Islet precursor cell (in vitro differentiated cells): Measurements from ENCODE around the gene SLC16A10.
"Not testable (repeated sequence)": the region's sequence is repeated elsewhere in the genome, so short reads cannot be mapped to it uniquely, and the experiment has no call there.

ENCODE experiments used
- DNase-seq: peaks from one replicate; pipeline ENCODE4 v3.0.0-alpha.2; 2018

Gene SLC16A10

DNA sequence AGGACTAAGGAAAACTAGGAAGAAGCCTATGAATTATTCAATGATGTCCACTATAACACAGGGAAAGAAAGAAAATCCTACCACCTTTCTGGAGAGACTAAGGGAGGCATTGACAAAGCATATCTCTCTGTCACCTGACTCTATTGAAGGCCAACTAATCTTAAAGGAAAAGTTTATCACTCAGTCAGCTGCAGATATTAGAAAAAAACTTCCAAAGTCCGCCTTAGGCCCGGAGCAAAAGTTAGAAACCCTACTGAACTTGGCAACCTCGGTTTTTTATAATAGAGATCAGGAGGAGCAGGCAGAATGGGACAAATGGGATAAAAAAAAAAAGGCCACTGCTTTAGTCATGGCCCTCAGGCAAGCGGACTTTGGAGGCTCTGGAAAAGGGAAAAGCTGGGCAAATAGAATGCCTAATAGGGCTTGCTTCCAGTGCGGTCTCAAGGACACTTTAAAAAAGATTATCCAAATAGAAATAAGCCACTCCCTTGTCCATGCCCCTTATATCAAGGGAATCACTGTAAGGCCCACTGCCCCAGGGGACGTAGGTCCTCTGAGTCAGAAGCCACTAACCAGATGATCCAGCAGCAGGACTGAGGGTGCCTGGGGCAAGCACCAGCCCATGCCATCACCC, 47.0 kb downstream of the SLC16A10 start:
- DNase-seq, result not testable (repeated sequence)

DNA sequence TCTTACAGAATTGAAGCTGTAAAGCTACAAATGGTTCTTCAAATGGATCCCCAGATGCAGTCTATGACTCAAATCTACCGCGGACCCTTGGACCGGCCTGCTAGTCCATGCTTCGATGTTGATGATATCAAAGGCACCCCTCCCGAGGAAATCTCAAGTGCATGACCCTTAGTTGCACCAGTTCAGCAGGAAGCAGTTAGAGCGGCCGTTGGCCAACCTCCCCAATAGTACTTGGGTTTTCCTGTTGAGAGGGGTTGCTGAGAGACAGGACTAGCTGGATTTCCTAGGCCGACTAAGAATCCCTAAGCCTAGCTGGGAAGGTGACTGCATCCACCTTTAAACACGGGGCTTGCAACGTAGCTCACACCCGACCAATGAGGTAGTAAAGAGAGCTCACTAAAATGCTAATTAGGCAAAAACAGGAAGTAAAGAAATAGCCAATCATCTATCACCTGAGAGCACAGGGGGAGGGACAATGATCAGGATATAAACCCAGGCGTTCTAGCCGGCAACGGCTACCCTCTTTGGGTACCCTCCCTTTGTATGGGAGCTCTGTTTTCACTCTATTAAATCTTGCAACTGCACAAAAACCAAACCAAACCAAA, 50.3 kb downstream of the SLC16A10 start:
- not testable (repeated sequence) for DNase-seq

DNA sequence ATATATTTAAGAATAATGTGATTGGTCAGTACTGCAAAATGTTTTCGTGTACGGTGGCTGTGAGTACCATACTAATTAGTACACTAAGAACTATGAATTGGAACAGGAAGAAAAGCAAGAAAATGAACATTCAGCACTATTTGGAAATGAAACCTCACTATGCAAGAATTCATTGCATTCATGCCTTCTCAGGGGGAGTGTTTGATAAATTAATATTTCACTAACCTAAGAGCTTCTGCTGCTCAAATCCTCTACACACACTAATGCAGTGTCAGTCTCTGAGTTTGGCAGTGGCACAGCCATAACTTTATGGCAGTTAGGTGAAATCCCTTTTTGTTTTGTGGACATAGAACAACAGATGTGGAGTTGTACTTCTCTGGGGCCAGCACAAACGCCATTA, 60.1 kb downstream of the SLC16A10 start:
- no peak for DNase-seq

DNA sequence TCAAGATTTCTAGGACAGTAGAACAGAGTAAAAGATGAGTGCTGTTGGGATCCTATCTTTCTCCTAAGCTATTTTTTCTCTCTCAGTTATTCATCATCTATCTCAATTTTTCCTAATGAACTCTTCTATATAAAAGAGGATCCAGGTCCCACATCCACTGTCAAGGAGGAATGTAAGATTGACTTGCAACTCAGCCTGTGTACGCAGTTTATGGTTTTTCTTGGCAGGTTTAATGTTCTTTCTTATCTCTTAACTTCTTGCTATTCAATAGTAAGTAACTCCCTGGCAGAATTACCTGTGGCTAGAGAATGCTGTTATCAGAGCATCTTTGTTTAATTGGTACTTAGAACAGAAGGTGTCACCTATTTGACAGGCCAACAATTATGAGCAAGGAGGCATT, 60.8 kb downstream of the SLC16A10 start:
- DNase-seq, result no peak

DNA sequence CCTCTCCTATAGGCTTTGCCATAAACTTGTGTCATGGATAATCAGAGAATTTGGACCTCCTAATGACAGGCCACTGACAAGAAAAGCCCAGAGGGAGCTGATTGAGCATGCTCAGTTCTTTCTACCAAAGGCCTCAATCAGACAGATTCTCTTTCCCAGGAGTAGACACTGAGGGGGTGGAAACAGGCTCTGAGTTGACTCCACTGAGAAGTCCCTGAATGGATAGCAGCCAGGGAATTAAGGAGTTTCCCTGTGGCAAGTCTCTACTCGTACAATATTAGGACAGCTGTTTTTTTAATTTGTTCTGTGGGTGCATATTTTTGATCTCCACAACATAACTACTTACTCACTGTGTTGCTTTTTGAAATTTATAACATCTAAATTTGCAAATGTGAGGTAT, 63.3 kb downstream of the SLC16A10 start:
- no peak for DNase-seq

DNA sequence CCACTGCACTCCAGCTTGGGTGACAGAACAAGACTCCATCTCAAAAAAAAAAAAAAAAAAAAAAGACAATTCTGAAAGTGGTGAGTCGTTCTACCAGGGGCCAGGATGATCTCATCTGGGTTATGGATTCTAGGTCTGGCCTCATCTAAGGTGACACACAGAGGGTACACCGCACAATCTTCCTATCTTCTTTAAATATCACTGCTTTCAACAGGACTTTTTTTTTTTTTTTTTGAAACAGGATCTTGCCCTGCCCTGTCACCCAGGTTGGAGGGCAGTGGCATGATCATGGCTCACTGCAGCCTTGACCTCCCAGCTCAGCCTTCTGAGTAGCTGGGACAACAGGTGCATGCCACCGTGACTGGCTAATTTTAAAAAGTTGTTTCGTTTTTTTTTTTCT, 67.7 kb downstream of the SLC16A10 start:
- no peak for DNase-seq

DNA sequence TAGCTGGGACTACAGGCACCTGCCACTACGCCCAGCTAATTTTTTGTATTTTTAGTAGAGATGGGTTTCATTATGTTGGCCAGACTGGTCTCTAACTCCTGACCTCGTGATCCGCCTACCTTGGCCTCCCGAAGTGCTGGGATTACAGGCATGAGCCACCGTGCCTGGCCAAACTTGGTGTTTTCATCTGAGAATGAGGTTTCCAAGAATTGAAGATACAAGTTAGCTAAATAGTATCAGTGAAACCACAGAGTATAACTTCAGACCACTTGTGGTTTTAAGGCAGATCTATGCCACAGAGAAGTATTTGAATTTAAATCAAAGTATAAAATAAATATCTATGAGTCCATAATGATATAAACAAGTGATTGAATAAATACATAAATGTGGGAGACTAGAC, 70.1 kb downstream of the SLC16A10 start:
- no peak for DNase-seq

DNA sequence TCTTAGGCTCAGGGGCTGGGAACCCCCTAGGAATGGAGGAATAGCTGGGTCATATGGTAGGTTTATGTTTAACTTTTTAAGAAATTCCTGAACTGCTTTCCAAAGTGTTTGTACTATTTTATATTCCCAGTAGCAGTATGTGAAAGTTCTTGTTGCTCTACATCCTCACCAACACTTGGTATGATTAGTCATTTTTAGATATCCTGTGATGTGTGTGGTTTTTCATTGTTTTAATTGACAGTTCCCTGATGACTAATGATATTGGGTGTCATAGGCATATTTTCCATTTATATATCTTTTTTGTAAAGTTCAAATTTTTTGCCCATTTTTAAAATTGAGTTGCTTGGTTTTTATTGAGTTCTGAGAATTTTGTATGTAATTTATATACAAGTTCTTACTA, 72.3 kb downstream of the SLC16A10 start:
- no peak for DNase-seq

DNA sequence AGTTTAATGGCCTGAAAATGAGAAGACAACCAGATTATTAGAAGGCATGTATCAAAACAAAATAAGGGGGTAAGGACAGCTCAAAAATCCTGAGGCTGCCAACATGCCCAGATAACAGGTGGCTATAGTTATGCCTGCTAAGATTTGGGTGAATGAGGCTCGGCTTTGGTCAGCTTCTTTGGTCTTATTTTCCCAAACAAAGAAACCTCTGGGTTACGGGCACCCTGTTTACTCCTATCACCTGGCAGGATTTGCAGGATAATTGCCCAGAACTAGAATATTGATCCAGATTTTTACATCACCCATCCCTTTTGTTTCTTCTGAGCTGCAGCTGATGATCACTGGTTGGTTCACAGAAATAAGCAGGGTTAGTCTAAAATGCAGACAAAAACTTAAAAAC, 74.3 kb downstream of the SLC16A10 start:
- no peak for DNase-seq

DNA sequence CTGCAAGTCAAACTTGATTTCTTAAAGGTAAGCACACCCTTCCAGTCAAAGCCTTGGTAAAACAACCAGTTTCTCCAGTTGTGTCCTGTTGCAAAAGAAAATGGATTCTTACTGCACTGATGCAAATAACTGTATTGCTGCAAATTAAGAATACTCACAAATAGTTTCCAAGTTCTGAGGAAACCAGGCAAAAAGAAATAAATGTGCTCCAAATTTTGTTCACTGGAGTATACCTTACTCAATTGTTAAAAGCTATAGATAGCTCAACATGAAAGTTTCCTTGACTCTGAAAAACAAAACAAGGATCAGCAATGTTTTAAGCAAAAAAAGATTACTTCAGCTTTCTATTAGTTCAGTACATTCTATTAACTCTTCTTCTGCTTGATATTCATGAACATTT, 75.2 kb downstream of the SLC16A10 start:
- DNase-seq, result no peak

DNA sequence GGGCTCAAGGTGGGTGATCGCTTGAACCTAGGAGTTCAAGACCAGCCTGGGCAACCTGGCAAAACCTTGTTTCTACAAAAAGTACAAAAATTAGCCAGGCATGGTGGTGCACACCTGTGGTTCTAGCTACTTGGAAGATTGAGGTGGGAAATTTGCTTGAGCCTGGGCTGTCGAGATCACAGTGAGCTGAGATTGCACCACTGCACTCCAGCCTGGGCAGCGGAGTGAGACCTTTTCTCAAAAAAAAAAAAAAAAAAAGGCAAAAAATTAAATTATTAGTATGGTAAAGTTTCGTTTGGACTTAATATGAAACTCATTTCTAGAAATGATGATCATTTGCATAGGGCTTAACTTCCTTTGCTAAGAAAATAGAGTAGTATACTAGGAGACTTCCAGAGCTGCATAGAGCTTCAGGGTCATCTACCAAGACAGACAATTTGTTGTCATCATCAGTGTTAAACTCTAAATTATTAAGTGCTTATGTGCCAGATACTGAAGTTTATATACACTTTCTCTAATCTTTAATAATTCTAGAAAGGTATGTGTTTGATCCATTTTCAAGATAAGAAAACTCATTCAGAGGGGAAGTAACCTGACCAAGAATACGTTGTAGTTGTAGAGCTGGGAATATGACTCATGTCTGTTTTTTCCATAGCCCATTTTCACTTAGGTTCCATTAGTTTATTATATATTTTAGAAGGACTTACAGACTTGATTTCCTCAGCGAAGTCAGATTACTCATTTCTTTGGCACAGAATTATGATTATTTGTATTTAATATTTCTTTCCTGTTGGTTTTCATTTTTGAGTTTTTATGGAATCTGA, 84.5 kb downstream of the SLC16A10 start:
- DNase-seq, result no peak

DNA sequence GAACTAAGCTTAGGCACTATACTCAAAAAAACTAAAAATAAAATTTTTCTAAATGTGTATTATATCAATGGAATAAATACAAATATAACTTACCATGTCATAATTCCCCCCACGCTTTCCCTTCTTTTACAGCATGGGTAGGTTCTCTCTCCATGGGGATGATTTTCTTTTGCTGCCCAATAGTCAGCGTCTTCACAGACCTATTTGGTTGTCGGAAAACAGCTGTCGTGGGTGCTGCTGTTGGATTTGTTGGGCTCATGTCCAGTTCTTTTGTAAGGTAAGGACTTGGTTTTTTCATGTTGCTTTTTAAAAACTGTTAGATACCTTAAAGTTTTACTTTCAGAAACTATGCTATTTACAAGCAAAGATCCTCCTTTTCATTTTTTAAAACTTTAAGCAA, 85.3 kb downstream of the SLC16A10 start:
- no peak for DNase-seq

DNA sequence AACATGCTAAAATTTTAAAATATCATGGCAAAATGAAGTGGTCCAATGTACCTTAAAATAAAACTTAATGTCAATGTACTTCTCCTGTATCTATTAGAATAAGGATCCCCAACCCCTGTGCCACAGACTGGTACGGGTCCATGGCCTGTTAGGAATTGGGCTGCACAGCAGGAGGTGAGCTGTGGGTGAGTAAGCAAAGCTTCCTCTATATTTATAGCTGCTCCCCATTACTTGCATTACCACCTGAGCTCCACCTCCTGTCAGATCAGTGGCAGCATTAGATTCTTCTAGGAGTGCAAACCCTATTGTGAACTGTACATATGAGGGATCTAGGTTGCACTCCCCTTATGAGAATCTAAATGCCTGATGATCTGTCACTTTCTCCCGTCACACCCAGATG, 86.0 kb downstream of the SLC16A10 start:
- DNase-seq, result no peak

DNA sequence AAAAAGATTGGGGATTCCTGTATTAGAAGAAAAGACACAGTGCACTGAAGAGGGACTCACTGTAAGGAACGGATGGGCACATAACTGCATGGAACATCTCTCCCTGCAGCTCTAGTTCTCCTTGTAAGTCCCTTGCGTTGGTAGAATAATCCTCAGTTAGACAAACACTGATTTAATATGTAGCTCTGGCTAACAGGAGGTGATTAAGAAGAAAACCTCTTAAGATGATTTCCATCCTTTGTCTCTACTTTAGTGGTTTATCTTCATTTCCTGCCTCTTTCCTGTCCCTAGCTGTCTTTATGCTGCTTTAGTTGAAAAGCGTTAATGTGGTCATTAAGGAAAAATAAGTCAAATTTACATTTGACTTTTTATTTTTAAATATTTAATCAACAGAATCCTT, 86.6 kb downstream of the SLC16A10 start:
- DNase-seq, result no peak

DNA sequence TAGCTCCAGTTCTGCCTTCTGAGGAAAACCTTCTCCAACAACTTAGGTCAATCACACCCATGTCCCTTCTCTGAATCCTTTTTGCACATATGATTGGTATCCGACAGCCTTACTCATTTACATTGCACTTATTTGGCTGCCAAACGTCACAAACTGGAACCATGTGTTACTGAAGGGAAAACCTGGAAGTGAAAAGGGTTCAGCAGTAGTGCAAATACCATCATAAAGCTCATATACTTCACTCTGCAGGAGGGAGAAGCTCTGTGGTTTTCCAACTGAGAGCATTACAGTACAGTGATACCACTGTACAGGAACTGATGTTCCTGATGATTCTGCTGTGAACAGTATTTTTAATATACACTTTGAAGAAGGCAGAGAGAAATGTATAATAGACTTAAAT, 87.8 kb downstream of the SLC16A10 start:
- DNase-seq, result no peak

DNA sequence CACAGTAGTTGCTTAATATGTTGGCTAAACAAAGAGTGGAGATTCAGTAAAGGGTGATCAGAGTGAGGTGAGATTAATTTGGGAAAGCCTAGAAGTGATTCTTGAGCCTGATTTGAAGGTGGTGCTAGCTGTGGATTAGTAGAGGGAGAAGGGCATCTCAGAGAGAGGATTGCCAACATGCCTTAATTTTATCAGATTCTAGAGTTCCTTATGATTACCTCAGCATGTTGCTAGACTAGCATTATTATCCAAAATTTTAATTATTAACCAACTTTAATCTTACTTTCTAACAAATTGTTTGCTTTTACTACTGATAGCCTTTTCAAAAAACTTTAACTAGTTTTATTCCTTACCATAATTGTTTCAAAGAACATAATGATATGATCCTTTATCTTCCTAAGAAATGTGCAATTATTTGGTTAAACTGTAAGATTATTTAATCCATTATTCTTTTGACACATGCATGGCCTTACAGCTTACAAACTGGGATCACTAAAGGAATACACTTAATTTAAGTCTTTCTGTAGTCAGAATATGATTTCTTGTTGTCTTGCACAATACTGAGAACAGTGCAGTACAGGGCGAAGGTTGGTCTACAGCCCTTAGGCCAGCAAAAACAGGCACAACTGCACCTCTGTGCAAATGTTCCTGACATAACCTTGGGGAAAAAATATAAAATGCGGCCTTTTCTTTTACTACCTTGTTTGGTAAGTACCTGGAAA, 88.9 kb downstream of the SLC16A10 start:
- DNase-seq, result no peak

DNA sequence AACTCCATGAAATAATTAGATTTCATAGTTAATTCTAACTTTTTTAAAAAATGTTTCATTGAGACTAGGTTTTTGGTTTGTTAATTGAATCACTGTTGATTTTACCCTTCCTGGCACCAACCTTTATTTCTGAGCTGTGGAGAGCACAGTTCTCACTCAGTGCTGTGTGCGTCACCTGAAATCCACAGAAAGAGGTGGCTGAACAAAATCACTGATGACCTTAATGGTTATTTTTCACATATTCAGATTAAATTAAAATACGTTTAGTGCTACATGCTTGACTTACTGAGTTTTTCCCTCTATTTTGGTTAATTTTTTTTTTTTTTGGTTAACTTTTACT, 89.4 kb downstream of the SLC16A10 start:
- no peak for DNase-seq

DNA sequence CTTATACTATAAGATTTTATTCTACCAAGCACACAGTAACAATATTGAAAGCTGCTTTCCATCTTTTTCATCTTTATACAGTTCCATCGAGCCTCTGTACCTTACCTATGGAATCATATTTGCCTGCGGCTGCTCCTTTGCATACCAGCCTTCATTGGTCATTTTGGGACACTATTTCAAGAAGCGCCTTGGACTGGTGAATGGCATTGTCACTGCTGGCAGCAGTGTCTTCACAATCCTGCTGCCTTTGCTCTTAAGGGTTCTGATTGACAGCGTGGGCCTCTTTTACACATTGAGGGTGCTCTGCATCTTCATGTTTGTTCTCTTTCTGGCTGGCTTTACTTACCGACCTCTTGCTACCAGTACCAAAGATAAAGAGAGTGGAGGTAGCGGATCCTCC, 89.8 kb downstream of the SLC16A10 start:
- no peak for DNase-seq

DNA sequence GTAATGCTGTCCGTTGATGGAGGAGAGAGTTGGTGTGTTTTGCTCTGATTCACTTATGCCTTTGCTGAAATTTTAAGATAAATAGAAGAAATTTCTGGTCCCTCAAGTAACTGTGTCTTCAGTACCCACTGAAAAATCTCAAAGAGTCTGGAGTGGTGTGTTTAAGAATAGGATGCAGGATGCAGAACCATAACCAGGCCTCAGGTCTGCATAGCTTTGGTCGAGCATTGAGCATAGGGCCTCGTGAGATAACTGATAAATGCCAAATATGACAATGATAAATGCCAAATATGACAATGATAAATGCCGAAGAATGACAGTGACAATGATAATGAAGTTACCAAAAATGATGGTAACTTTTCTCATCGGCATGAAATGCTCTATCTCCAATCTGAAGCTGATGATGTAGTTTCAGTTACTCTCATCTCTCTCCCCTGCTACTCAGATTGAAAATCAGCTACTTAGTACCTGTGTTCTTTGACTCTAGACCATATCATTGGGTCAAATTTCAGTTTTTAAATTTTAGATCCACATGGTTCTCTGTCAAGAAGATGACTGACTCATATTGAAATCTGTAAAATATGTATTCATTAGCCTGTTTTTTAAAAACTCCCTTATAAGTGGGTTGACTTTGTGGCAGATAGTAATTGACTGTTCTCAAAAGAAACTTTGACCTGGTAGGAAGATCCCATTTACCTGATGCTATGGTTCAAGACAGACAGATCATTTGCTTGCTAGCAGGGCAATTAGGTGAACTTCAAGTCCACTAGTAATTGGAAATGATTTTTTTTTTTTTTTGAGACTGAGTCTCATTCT, 96.6 kb downstream of the SLC16A10 start:
- DNase-seq, result no peak

DNA sequence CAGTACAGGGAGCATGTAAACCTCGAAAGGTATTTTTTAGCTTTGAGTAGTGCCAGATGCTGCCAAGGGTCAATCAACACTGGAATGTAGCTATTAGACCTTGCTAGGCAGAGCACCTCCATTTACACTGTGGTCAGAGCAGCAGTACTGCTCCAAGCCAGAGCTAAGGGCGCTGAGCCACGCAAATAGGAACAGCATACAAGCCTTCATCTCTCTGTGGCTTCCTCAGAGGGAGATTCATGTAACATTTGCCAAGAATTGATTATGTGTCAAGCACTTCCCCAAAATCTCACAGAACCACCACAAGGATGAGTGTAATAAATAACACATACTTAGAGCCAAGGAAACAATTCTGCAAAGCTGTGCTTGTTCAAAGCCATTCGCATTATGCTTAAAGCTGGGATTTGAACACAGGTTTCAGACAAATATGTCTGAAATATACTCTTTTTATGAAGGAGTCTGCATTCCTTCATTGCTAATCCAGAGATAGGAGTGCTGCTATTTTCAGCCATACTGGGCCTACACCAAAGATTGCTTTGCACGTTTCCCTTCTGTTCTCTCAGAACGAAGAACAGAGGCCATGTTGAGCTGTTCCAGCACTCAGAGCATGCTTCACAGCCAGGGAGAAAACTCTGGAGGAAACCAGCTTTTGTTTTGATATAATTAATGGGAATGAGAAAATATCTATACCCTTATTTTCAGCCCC, 97.7 kb downstream of the SLC16A10 start:
- no peak for DNase-seq

DNA sequence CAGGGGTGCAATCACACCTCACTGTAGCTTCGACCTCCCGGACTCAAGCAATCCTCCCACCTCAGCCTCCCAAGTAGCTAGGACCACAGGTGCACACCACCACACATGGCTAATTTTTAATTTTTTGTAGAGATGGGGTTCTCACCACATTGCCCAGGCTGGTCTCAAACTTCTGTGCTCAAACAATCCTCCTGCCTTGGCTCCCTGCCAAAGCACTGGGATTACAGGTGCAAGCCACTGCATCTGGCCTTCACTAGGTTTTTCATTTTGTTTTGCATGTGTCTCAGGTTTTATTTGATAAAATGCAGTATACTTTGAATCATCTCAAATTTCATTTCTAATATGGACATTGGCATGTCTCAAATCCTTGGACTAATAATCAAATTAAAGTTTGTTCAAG, 98.7 kb downstream of the SLC16A10 start:
- DNase-seq, result no peak

DNA sequence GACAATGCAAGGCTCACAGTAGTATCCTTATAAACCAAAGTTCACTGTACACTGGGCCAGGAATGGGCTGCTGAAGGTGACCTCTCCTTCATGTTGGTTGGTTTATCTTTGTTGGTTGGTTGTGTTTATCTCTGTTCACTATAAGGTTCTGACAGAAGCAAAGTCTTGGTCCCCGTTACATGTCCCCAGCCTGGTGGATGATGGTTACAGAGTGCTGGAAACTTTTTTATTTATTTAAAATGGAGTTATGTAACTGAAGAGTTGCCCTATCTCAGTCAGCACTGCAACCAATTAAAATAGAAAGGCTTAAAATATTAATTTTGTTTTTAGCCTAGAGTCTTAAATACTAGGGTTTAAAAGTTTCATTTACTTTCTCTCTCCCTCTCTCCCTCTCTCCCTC, 100.6 kb downstream of the SLC16A10 start:
- no peak for DNase-seq
